BE2C (cell line): ENCODE measurements around the gene ASB4. TPM values are rescaled to one million over a fixed set of nuclear protein-coding genes. Genes with fewer than 3 reads are reported as not detected.

Experiments used
- DNase-seq: peaks from one replicate; pipeline ENCODE4 v3.0.0-alpha.2; 2020
- H3K27me3 ChIP-seq: fragments of 250-450 bp; sonication (Bioruptor Pico); 2 replicates; pipeline ENCODE4 v1.5.1; 2020; ENCODE audit warnings: mild to moderate bottlenecking
- H3K36me3 ChIP-seq: fragments of 250-450 bp; sonication (Bioruptor Pico); 2 replicates; pipeline ENCODE4 v1.5.1; 2020; ENCODE audit warnings: mild to moderate bottlenecking
- H3K4me1 ChIP-seq: fragments of 250-450 bp; sonication (Bioruptor Pico); 2 replicates; pipeline ENCODE4 v1.5.1; 2020
- H3K4me3 ChIP-seq: 2 replicates; pipeline ENCODE4 v1.5.1; 2011; ENCODE audit warnings: low read depth, low read length
- H3K9me3 ChIP-seq: fragments of 250-450 bp; sonication (Bioruptor Pico); 2 replicates; pipeline ENCODE4 v1.5.1; 2020
- polyA plus RNA-seq: library from polyadenylated mRNA; unstranded; fragments of >200 nt; gene quantifications from one replicate; pipeline ENCODE4 v1.2.1, GENCODE V29; 2012; ENCODE audit warnings: low read depth, missing spikeins; ENCODE audit not compliant: insufficient read length, insufficient read depth
- TF ChIP-seq, protein P1 (sequence below): IDR thresholded peaks from 2 replicates; pipeline ENCODE4 v1.5.1; 2012; ENCODE audit warnings: mild to moderate bottlenecking, low read depth, low read length

ASB4 gene
- polyA plus RNA-seq, result not detected

DNA sequence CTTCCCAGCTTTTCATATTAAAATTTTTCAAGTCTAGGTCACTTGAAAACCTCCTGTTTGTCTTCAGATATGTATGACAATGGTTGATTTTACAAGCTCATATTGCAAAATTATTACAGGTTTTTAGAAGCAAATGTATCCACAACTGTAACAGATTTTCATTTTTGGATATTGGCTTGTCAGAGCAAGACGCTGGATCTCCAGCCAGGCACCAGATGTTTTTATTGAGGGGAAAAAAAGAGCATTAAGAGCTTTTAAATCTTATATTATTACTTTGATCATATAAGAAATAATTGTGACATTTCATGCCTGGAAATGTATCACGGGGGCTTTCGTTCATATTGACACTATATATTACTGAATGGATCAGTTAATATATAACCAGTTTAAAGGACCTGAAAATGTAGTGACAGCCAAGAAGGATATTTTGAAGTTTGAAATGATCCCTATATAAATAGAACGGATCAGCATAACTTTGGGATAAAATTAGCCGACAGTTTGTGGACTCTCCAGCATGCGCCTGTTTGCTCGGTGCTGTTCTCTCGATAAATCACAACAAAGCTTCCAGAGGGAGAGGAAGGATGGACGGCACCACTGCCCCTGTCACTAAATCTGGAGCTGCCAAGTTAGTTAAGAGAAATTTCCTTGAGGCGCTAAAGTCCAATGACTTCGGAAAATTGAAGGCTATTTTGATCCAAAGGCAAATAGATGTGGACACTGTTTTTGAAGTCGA is at the start of gene ASB4:
TSS of gene ASB4 (plus strand) at position 553 of the 733 bp plus-strand sequence. CDS start at position 582, 29 bp downstream.
- no peak for DNase-seq
- no peaks in the 10 kb centered on the region for H3K36me3 ChIP-seq
- H3K4me1 ChIP-seq, result no peaks in the 10 kb centered on the region
- H3K9me3 ChIP-seq, result no peaks in the 10 kb centered on the region
- TF ChIP-seq, protein P1, sequence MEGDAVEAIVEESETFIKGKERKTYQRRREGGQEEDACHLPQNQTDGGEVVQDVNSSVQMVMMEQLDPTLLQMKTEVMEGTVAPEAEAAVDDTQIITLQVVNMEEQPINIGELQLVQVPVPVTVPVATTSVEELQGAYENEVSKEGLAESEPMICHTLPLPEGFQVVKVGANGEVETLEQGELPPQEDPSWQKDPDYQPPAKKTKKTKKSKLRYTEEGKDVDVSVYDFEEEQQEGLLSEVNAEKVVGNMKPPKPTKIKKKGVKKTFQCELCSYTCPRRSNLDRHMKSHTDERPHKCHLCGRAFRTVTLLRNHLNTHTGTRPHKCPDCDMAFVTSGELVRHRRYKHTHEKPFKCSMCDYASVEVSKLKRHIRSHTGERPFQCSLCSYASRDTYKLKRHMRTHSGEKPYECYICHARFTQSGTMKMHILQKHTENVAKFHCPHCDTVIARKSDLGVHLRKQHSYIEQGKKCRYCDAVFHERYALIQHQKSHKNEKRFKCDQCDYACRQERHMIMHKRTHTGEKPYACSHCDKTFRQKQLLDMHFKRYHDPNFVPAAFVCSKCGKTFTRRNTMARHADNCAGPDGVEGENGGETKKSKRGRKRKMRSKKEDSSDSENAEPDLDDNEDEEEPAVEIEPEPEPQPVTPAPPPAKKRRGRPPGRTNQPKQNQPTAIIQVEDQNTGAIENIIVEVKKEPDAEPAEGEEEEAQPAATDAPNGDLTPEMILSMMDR, result no peak
- peaks cover 34% of the 10 kb centered on the region for H3K27me3 ChIP-seq
- H3K4me3 ChIP-seq, result no peak within 1 kb of the TSS

DNA sequence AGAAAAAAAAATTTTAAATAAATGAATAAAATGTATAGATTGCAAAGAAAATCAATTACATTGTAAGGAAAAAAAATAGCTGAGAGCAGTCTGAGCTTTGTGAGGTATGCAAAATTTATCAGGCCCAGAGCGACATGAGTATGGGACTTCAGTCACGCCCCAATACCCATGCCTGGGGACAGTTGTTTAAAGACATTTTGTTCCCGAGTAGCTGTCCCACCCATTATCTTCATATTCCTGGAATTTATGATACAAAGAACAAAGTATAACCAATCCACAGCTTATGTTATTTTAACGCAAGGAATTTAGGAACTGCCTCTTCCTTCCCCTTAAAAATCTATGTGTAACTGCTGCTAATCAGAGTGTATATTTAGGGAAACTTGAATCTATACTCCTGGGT is 49.3 kb upstream of the ASB4 start:
- H3K27me3 ChIP-seq, result no peaks in the 10 kb centered on the region
- no peaks in the 10 kb centered on the region for H3K4me1 ChIP-seq
- no peak overlapping the region for H3K4me3 ChIP-seq
- DNase-seq, result no peak
- TF ChIP-seq, protein P1, result no peak
- no peaks in the 10 kb centered on the region for H3K9me3 ChIP-seq
- H3K36me3 ChIP-seq, result no peaks in the 10 kb centered on the region

- H3K4me3 ChIP-seq, result no peak overlapping the region
- no peak for DNase-seq
- H3K9me3 ChIP-seq, result no peaks in the 10 kb centered on the region
- no peaks in the 10 kb centered on the region for H3K36me3 ChIP-seq
- TF ChIP-seq, protein P1, result no peak
- no peaks in the 10 kb centered on the region for H3K4me1 ChIP-seq
- H3K27me3 ChIP-seq, result no peaks in the 10 kb centered on the region
These were observed 45.2 kb upstream of the ASB4 start for GRCh38 chr7:95440394-95441038.

GRCh38 chr7:95441042-95441823 is 44.5 kb upstream of the ASB4 start:
- Histone ChIP-seq H3K27me3 (no peaks in the 10 kb centered on the region), H3K4me3 (no peak overlapping the region), H3K4me1 (no peaks in the 10 kb centered on the region), H3K9me3 (no peaks in the 10 kb centered on the region), H3K36me3 (no peaks in the 10 kb centered on the region)
- DNase-seq, result no peak
- TF ChIP-seq, protein P1, result no peak

GRCh38 chr7:95444796-95445195 is 40.9 kb upstream of the ASB4 start:
- Histone ChIP-seq H3K9me3 (no peaks in the 10 kb centered on the region), H3K27me3 (no peaks in the 10 kb centered on the region), H3K36me3 (no peaks in the 10 kb centered on the region), H3K4me3 (no peak overlapping the region), H3K4me1 (no peaks in the 10 kb centered on the region)
- TF ChIP-seq, protein P1, result no peak
- no peak for DNase-seq
